Muscle of leg (tissue), 16 donors: Measurements from ENCODE around the gene DENND6A. TPM values are rescaled to one million over a fixed set of nuclear protein-coding genes. Genes with fewer than 3 reads are reported as not detected.

Experiments
- DNase-seq: peaks from one replicate; pipeline ENCODE4 v3.0.0; 2013
- H3K27ac ChIP-seq: one replicate; pipeline ENCODE4 v1.5.1; 2013; ENCODE audit warnings: mild to moderate bottlenecking, low read length, control low read depth
- H3K27me3 ChIP-seq: one replicate; pipeline ENCODE4 v1.6.1; 2013; ENCODE audit warnings: low read length; ENCODE audit not compliant: control insufficient read depth, insufficient read depth
- H3K36me3 ChIP-seq: one replicate; pipeline ENCODE4 v1.6.1; 2013; ENCODE audit warnings: low read length; ENCODE audit not compliant: control insufficient read depth, insufficient read depth
- H3K4me1 ChIP-seq: one replicate; pipeline ENCODE4 v1.6.1; 2013; ENCODE audit warnings: low read length; ENCODE audit not compliant: control insufficient read depth, insufficient read depth
- H3K4me3 ChIP-seq: one replicate; pipeline ENCODE4 v1.5.1; 2013; ENCODE audit warnings: low read length, control low read depth
- H3K9me3 ChIP-seq: replicated peaks from 2 replicates; pipeline ENCODE4 v1.6.1; 2013; ENCODE audit warnings: low read depth, low read length; ENCODE audit not compliant: control insufficient read depth
- WGBS: methylation state at CpG from one replicate; pipeline ENCODE4 v1.1.5; 2013; ENCODE audit warnings: missing lambda C conversion rate; ENCODE audit not compliant: insufficient coverage; 5-methylcytosine and 5-hydroxymethylcytosine counted together
- long read RNA-seq, 11 donors: transcript quantifications; one replicate each; lab custom pipeline, GENCODE V29; 2026
- polyA plus RNA-seq, 8 donors: library from polyadenylated mRNA; unstranded; fragments of 120-200 nt; gene quantifications; one replicate each; pipeline versions ENCODE4 v1.2.1 to v1.2.3, GENCODE V29; 2013; ENCODE audit warnings: inconsistent platforms in 1 of 8, low replicate concordance in 1 of 8; ENCODE audit not compliant: insufficient read length in 8 of 8, insufficient read depth in 1 of 8
- total RNA-seq: library from RNA; stranded (reverse); fragments of 120-200 nt; gene quantifications from one replicate; pipeline ENCODE4 v1.2.4, GENCODE V29; 2013

DENND6A gene, protein sequence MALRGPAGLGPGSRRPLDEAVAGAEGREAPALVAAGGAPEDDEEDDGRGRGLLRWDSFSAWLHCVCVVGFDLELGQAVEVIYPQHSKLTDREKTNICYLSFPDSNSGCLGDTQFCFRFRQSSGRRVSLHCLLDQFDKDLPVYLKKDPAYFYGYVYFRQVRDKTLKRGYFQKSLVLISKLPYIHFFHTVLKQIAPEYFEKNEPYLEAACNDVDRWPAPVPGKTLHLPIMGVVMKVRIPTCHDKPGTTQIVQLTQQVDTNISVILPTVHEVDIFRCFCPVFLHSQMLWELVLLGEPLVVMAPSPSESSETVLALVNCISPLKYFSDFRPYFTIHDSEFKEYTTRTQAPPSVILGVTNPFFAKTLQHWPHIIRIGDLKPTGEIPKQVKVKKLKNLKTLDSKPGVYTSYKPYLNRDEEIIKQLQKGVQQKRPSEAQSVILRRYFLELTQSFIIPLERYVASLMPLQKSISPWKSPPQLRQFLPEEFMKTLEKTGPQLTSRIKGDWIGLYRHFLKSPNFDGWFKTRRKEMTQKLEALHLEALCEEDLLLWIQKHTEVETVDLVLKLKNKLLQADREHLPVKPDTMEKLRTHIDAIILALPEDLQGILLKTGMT
- total RNA-seq = 15.0 TPM
- polyA plus RNA-seq = 10 to 100 TPM; 11.5 to 17.7 (median 13.5) TPM
- long read RNA-seq, donor 1 = 0 reads
- long read RNA-seq, donor 2 = 0 reads
- long read RNA-seq, donor 3 = 0 reads
- long read RNA-seq, donor 4 = 0 reads
- long read RNA-seq, donor 5, full-length matches to known transcripts = 2 of 2 reads
- long read RNA-seq, donor 5, partial matches to known transcripts = 0 of 2 reads
- long read RNA-seq, donor 5, other reads (novel, unspliced or antisense) = 0 of 2 reads
- long read RNA-seq, donor 6, full-length matches to known transcripts = 2 of 2 reads
- long read RNA-seq, donor 6, partial matches to known transcripts = 0 of 2 reads
- long read RNA-seq, donor 6, other reads (novel, unspliced or antisense) = 0 of 2 reads
- long read RNA-seq, donor 7, partial matches to known transcripts = 6 of 6 reads
- long read RNA-seq, donor 7, other reads (novel, unspliced or antisense) = 0 of 6 reads
- long read RNA-seq, donor 8 = 0 reads
- long read RNA-seq, donor 9 = 0 reads
- long read RNA-seq, donor 10 = 0 reads
- long read RNA-seq, donor 11 = 0 reads

- DNase-seq = peak; percentile 98
- H3K9me3 ChIP-seq = no peaks in the 10 kb centered on the region
- WGBS = under 1% methylated on average over 68 of the region's 71 CpGs
- H3K27ac ChIP-seq = peak within 1 kb of the TSS; percentile 95
- H3K4me3 ChIP-seq = peak within 1 kb of the TSS; percentile 69
- peaks cover 4% of the 10 kb centered on the region for H3K4me1 ChIP-seq
- no peaks in the 10 kb centered on the region for H3K27me3 ChIP-seq
- H3K36me3 ChIP-seq = no peaks in the 10 kb centered on the region
These were observed at the start of gene DENND6A for GRCh38 chr3:57692396-57693147. TSS of gene DENND6A (minus strand) at chr3:57693077. CDS start at chr3:57693018, 59 bp downstream.

- H3K4me3 ChIP-seq = no peak overlapping the region
- H3K9me3 ChIP-seq = no peaks in the 10 kb centered on the region
- no peak for DNase-seq
- H3K27me3 ChIP-seq = no peaks in the 10 kb centered on the region
- no peak overlapping the region for H3K27ac ChIP-seq
- no peaks in the 10 kb centered on the region for H3K36me3 ChIP-seq
- no peaks in the 10 kb centered on the region for H3K4me1 ChIP-seq
- no CpG with 5 or more reads among the region's 5 CpGs for WGBS
These were observed 47.1 kb upstream of the DENND6A start for GRCh38 chr3:57740027-57740426.

- Histone ChIP-seq H3K4me1 (no peaks in the 10 kb centered on the region), H3K4me3 (no peak overlapping the region), H3K9me3 (no peaks in the 10 kb centered on the region), H3K27me3 (no peaks in the 10 kb centered on the region), H3K36me3 (no peaks in the 10 kb centered on the region), H3K27ac (no peak overlapping the region)
- peak; percentile 23 for DNase-seq
- 7% methylated on average over 3 of the region's 5 CpGs for WGBS
These were observed 45.5 kb upstream of the DENND6A start for GRCh38 chr3:57738391-57738790.

- Histone ChIP-seq H3K4me1 (no peaks in the 10 kb centered on the region), H3K27ac (no peak overlapping the region), H3K4me3 (no peak overlapping the region)
These were observed 45.0 kb upstream of the DENND6A start for GRCh38 chr3:57737840-57738239.

GRCh38 chr3:57735405-57735804 lies 42.5 kb upstream of the DENND6A start:
- 43% methylated on average over 1 of the region's 2 CpGs for WGBS
- no peak for DNase-seq
- H3K4me1 ChIP-seq = no peaks in the 10 kb centered on the region
- no peaks in the 10 kb centered on the region for H3K27me3 ChIP-seq
- H3K4me3 ChIP-seq = no peak overlapping the region
- H3K36me3 ChIP-seq = no peaks in the 10 kb centered on the region
- H3K27ac ChIP-seq = no peak overlapping the region
- H3K9me3 ChIP-seq = no peaks in the 10 kb centered on the region

More at GRCh38 chr3:57737840-57738239, 45.0 kb upstream of the DENND6A start:
- Histone ChIP-seq H3K36me3 (no peaks in the 10 kb centered on the region), H3K27me3 (no peaks in the 10 kb centered on the region), H3K9me3 (no peaks in the 10 kb centered on the region)
- DNase-seq = no peak
- WGBS = 70% methylated on average over 2 of the region's 7 CpGs

GRCh38 chr3:57733790-57734189 lies 40.9 kb upstream of the DENND6A start:
- no peak overlapping the region for H3K27ac ChIP-seq
- H3K4me3 ChIP-seq = no peak overlapping the region
- 80% methylated on average over 2 of the region's 2 CpGs for WGBS
- DNase-seq = no peak
- H3K4me1 ChIP-seq = no peaks in the 10 kb centered on the region
- H3K27me3 ChIP-seq = no peaks in the 10 kb centered on the region
- H3K36me3 ChIP-seq = no peaks in the 10 kb centered on the region
- no peaks in the 10 kb centered on the region for H3K9me3 ChIP-seq

DNA sequence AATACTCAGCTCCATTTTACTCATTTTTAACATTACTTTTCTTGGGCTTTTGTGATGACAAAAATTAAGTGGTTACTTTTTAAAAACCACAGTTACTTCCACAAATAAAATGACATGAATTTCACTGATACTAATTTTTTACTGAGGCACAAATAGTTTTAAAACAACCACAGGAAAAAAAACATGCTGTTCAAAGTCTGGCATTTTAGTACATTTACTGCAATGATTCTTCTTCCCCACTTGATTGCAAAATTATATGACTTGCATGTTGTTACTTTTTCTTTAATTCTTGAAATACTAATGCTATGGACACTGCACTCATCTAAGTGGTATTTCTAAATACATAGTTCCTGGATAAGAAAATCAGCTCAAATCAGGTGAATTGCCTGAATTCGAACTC lies 38.4 kb upstream of the DENND6A start:
- no peak for DNase-seq
- Histone ChIP-seq H3K27ac (no peak overlapping the region), H3K4me1 (no peaks in the 10 kb centered on the region), H3K27me3 (no peaks in the 10 kb centered on the region), H3K4me3 (no peak overlapping the region), H3K9me3 (no peaks in the 10 kb centered on the region), H3K36me3 (no peaks in the 10 kb centered on the region)
- whole genome bisulfite sequencing = no CpG with 5 or more reads among the region's 1 CpG

- H3K27me3 ChIP-seq = no peaks in the 10 kb centered on the region
- no CpG with 5 or more reads among the region's 3 CpGs for WGBS
- no peaks in the 10 kb centered on the region for H3K4me1 ChIP-seq
- DNase-seq = no peak
- no peaks in the 10 kb centered on the region for H3K9me3 ChIP-seq
- no peaks in the 10 kb centered on the region for H3K36me3 ChIP-seq
- no peak overlapping the region for H3K27ac ChIP-seq
- no peak overlapping the region for H3K4me3 ChIP-seq
These were observed 37.8 kb upstream of the DENND6A start for GRCh38 chr3:57730682-57731081.

DNA sequence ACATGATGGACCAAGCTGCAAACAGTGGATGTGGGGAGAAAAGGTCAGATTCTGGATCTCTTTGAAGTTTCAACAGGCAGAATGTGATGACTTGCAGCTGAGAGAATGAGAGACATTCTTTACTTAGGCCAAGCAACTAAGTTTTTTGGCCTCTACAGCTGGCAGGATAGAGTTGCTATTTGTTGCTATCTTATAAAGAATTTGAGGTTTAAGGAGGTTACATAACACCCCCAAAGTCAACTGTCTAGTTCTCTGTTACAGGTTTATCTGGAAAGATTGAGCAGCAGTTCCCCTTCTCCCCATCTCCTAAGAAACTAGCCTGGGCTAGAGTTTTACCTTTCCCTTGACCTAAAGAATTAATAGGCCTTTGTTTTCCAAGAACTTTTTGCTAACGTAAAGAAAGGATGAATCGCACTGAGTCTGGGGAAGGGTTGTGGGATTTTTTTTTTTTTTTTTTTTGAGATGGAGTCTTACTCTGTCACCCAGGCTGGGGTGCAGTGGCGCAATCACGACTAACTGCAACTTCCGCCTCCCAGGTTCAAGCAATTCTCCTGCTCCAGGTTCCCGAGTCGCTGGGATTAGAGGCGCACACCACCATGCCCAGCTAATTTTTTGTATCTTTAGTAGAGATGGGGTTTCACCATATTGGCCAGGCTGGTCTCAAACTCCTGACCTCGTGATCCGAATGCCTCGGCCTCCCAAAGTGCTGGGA lies 36.6 kb upstream of the DENND6A start:
- Histone ChIP-seq H3K27ac (no peak overlapping the region), H3K4me1 (no peaks in the 10 kb centered on the region), H3K9me3 (no peaks in the 10 kb centered on the region), H3K4me3 (no peak overlapping the region), H3K27me3 (no peaks in the 10 kb centered on the region), H3K36me3 (no peaks in the 10 kb centered on the region)
- DNase-seq = peak; percentile 40
- 94% methylated on average over 3 of the region's 11 CpGs for WGBS
